ENCODE results near the gene ITGB2.

Gene ITGB2

GRCh38 chr21:44910229-44911067, 10.3 kb downstream of the ITGB2 start:
- intact Hi-C loops (cut with micrococcal nuclease) = loop anchor here (5.0 kb wide), 1 partner anchor 108 kb away; the partner anchor contains the start of gene UBE2G2
- no peaks in the 10 kb centered on the region for H3K9me3 Mint-ChIP-seq
- H3K36me3 Mint-ChIP-seq (ENCODE audit: low read depth) = peaks cover 93% of the 10 kb centered on the region
- H3K4me3 Mint-ChIP-seq = peak overlapping the region; percentile 26
- H3K4me1 Mint-ChIP-seq (ENCODE audit: low read depth) = peaks cover 97% of the 10 kb centered on the region
- peak overlapping the region; percentile 79 for H3K27ac Mint-ChIP-seq
- no peaks in the 10 kb centered on the region for H3K27me3 Mint-ChIP-seq

- Mint-ChIP-seq H3K36me3 (ENCODE audit: low read depth) (peaks cover 93% of the 10 kb centered on the region), H3K27me3 (no peaks in the 10 kb centered on the region), H3K4me3 (peak overlapping the region; percentile 26), H3K27ac (peak overlapping the region; percentile 79), H3K9me3 (no peaks in the 10 kb centered on the region), H3K4me1 (ENCODE audit: low read depth) (peaks cover 97% of the 10 kb centered on the region)
- intact Hi-C loops (cut with micrococcal nuclease) = loop anchor here (5.0 kb wide), 2 partner anchors 37 to 107 kb away; partner anchors contain the start of genes PTTG1IP and UBE2G2
These were observed 11.0 kb downstream of the ITGB2 start for GRCh38 chr21:44909719-44910118.

GRCh38 chr21:44908908-44909307, 11.8 kb downstream of the ITGB2 start:
- H3K4me3 Mint-ChIP-seq = peak overlapping the region; percentile 52
- intact Hi-C loops (cut with micrococcal nuclease) = loop anchor here (5.0 kb wide), 1 partner anchor 37 kb away; the partner anchor contains the start of gene PTTG1IP
- no peaks in the 10 kb centered on the region for H3K9me3 Mint-ChIP-seq
- peaks cover 97% of the 10 kb centered on the region for H3K4me1 Mint-ChIP-seq (ENCODE audit: low read depth)
- no peaks in the 10 kb centered on the region for H3K27me3 Mint-ChIP-seq
- peak overlapping the region; percentile 79 for H3K27ac Mint-ChIP-seq
- H3K36me3 Mint-ChIP-seq (ENCODE audit: low read depth) = peaks cover 93% of the 10 kb centered on the region

GRCh38 chr21:44907966-44908895, 12.5 kb downstream of the ITGB2 start:
- H3K27ac Mint-ChIP-seq = peak overlapping the region; percentile 79
- peaks cover 93% of the 10 kb centered on the region for H3K36me3 Mint-ChIP-seq (ENCODE audit: low read depth)
- peak overlapping the region; percentile 52 for H3K4me3 Mint-ChIP-seq
- H3K4me1 Mint-ChIP-seq (ENCODE audit: low read depth) = peaks cover 97% of the 10 kb centered on the region
- H3K9me3 Mint-ChIP-seq = no peaks in the 10 kb centered on the region
- intact Hi-C loops (cut with micrococcal nuclease) = loop anchor here (5.0 kb wide), 1 partner anchor 36 kb away; the partner anchor contains the start of gene PTTG1IP
- no peaks in the 10 kb centered on the region for H3K27me3 Mint-ChIP-seq

- no peaks in the 10 kb centered on the region for H3K9me3 Mint-ChIP-seq
- H3K4me3 Mint-ChIP-seq = peak overlapping the region; percentile 41
- H3K27ac Mint-ChIP-seq = peak overlapping the region; percentile 79
- intact Hi-C loops (cut with micrococcal nuclease) = loop anchor here (5.0 kb wide), 1 partner anchor 35 kb away; the partner anchor contains the start of gene PTTG1IP
- no peaks in the 10 kb centered on the region for H3K27me3 Mint-ChIP-seq
- peaks cover 96% of the 10 kb centered on the region for H3K36me3 Mint-ChIP-seq (ENCODE audit: low read depth)
- peaks cover 100% of the 10 kb centered on the region for H3K4me1 Mint-ChIP-seq (ENCODE audit: low read depth)
These were observed 13.3 kb downstream of the ITGB2 start for GRCh38 chr21:44907225-44907965.

- Mint-ChIP-seq H3K27ac (peak overlapping the region; percentile 79), H3K36me3 (ENCODE audit: low read depth) (peaks cover 97% of the 10 kb centered on the region), H3K4me1 (ENCODE audit: low read depth) (peaks cover 96% of the 10 kb centered on the region), H3K4me3 (peak overlapping the region; percentile 52), H3K27me3 (no peaks in the 10 kb centered on the region), H3K9me3 (no peaks in the 10 kb centered on the region)
- intact Hi-C loops (cut with micrococcal nuclease) = loop anchor here (5.0 kb wide), 1 partner anchor 33 kb away; the partner anchor contains the start of gene PTTG1IP
These were observed 15.0 kb downstream of the ITGB2 start for GRCh38 chr21:44905728-44906090.

GRCh38 chr21:44905016-44905727, 15.5 kb downstream of the ITGB2 start:
- peaks cover 96% of the 10 kb centered on the region for H3K4me1 Mint-ChIP-seq (ENCODE audit: low read depth)
- peaks cover 97% of the 10 kb centered on the region for H3K36me3 Mint-ChIP-seq (ENCODE audit: low read depth)
- H3K27me3 Mint-ChIP-seq = no peaks in the 10 kb centered on the region
- intact Hi-C loops (cut with micrococcal nuclease) = loop anchor here (5.0 kb wide), 1 partner anchor 33 kb away; the partner anchor contains the start of gene PTTG1IP
- peak overlapping the region; percentile 79 for H3K27ac Mint-ChIP-seq
- H3K4me3 Mint-ChIP-seq = peak overlapping the region; percentile 27
- no peaks in the 10 kb centered on the region for H3K9me3 Mint-ChIP-seq

GRCh38 chr21:44904141-44904923, 16.4 kb downstream of the ITGB2 start:
- H3K36me3 Mint-ChIP-seq (ENCODE audit: low read depth) = peaks cover 97% of the 10 kb centered on the region
- peak overlapping the region; percentile 72 for H3K27ac Mint-ChIP-seq
- H3K9me3 Mint-ChIP-seq = no peaks in the 10 kb centered on the region
- no peaks in the 10 kb centered on the region for H3K27me3 Mint-ChIP-seq
- H3K4me3 Mint-ChIP-seq = peak overlapping the region; percentile 2
- H3K4me1 Mint-ChIP-seq (ENCODE audit: low read depth) = peaks cover 94% of the 10 kb centered on the region
- intact Hi-C loops (cut with micrococcal nuclease) = no loop called here

- H3K36me3 Mint-ChIP-seq (ENCODE audit: low read depth) = peaks cover 97% of the 10 kb centered on the region
- intact Hi-C loops (cut with micrococcal nuclease) = no loop called here
- H3K27ac Mint-ChIP-seq = peak overlapping the region; percentile 72
- no peaks in the 10 kb centered on the region for H3K9me3 Mint-ChIP-seq
- no peaks in the 10 kb centered on the region for H3K27me3 Mint-ChIP-seq
- peaks cover 90% of the 10 kb centered on the region for H3K4me1 Mint-ChIP-seq (ENCODE audit: low read depth)
- H3K4me3 Mint-ChIP-seq = no peak overlapping the region
These were observed 17.0 kb downstream of the ITGB2 start for GRCh38 chr21:44903689-44904088.

GRCh38 chr21:44903050-44903685, 17.5 kb downstream of the ITGB2 start:
- intact Hi-C loops (cut with micrococcal nuclease) = no loop called here
- Mint-ChIP-seq H3K27me3 (no peaks in the 10 kb centered on the region), H3K9me3 (no peaks in the 10 kb centered on the region), H3K27ac (peak overlapping the region; percentile 72), H3K4me1 (ENCODE audit: low read depth) (peaks cover 90% of the 10 kb centered on the region), H3K36me3 (ENCODE audit: low read depth) (peaks cover 98% of the 10 kb centered on the region), H3K4me3 (peak overlapping the region; percentile 54)

- Mint-ChIP-seq H3K9me3 (no peaks in the 10 kb centered on the region), H3K4me3 (peak overlapping the region; percentile 54), H3K27ac (peak overlapping the region; percentile 72), H3K4me1 (ENCODE audit: low read depth) (peaks cover 90% of the 10 kb centered on the region), H3K27me3 (no peaks in the 10 kb centered on the region), H3K36me3 (ENCODE audit: low read depth) (peaks cover 100% of the 10 kb centered on the region)
- intact Hi-C loops (cut with micrococcal nuclease) = no loop called here
These were observed 18.2 kb downstream of the ITGB2 start for GRCh38 chr21:44902268-44903049.

All from dendritic cell treated with granulocyte-macrophage colony-stimulating factor and Interleukin-4, amounts not matched to agents 40 ng/mL and 50 ng/mL, for 4 days (primary cell).